GM21447 (cell line): ENCODE data around the gene VIL1.

Experiments used
- ATAC-seq: cut with Tn5 transposase; IDR thresholded peaks from one replicate; pipeline ENCODE4 v1.9.1; 2021; ENCODE audit not compliant: unreplicated experiment

The VIL1 gene

GRCh38 chr2:218405086-218405745, 13.7 kb upstream of the VIL1 start:
- ATAC-seq: no peak

- ATAC-seq: peak; percentile 12
Observed at GRCh38 chr2:218405746-218406208, 13.1 kb upstream of the VIL1 start.

GRCh38 chr2:218406209-218406948, 12.5 kb upstream of the VIL1 start:
- peak; percentile 83 for ATAC-seq

GRCh38 chr2:218406949-218407618, 11.8 kb upstream of the VIL1 start:
- peak; percentile 7 for ATAC-seq

GRCh38 chr2:218407717-218408116, 11.2 kb upstream of the VIL1 start:
- ATAC-seq: no peak

GRCh38 chr2:218418321-218418716, 604 bp upstream of the VIL1 start:
- ATAC-seq: no peak

- no peak for ATAC-seq
Observed at GRCh38 chr2:218419630-218420216, 800 bp downstream of the VIL1 start.

- ATAC-seq: no peak
Observed at GRCh38 chr2:218421027-218421426, 2.1 kb downstream of the VIL1 start.

GRCh38 chr2:218422403-218423086, 3.6 kb downstream of the VIL1 start:
- no peak for ATAC-seq

- ATAC-seq: no peak
Observed at GRCh38 chr2:218423584-218423983, 4.7 kb downstream of the VIL1 start.

GRCh38 chr2:218425531-218425930, 6.6 kb downstream of the VIL1 start:
- ATAC-seq: no peak

GRCh38 chr2:218427741-218428140, 8.8 kb downstream of the VIL1 start:
- ATAC-seq: no peak

GRCh38 chr2:218428846-218429558, 10.1 kb downstream of the VIL1 start:
- no peak for ATAC-seq

- ATAC-seq: no peak
Observed at GRCh38 chr2:218429911-218430692, 11.2 kb downstream of the VIL1 start.

GRCh38 chr2:218430721-218431120, 11.8 kb downstream of the VIL1 start:
- ATAC-seq: no peak

GRCh38 chr2:218431878-218432277, 13.0 kb downstream of the VIL1 start:
- ATAC-seq: no peak

- ATAC-seq: no peak
Observed at GRCh38 chr2:218432676-218433365, 13.9 kb downstream of the VIL1 start.

GRCh38 chr2:218434456-218434855, 15.5 kb downstream of the VIL1 start:
- no peak for ATAC-seq
